T-helper 1 cell treated with Interleukin-12 subunit alpha and Interleukin-12 subunit beta and Interleukin-4 antibody, amounts not matched to agents 30 ng/mL and 1 ng/mL, for 36 hours (primary cell): ENCODE measurements around the gene EYA4. TPM values are rescaled to one million over a fixed set of nuclear protein-coding genes. Genes with fewer than 3 reads are reported as not detected.
"Not testable (repeated sequence)": the region's sequence is repeated elsewhere in the genome, so short reads cannot be mapped to it uniquely, and the experiment has no call there.

Experiments
- intact Hi-C: fragments of 100-400 bp; cut with micrococcal nuclease; formaldehyde crosslinking; loops from one replicate; pipeline ENCODE4 v1.15.1; 2024
- total RNA-seq: library from RNA; stranded (reverse); gene quantifications from 2 replicates; pipeline ENCODE4 v1.2.3, GENCODE V29; 2022

Gene EYA4
- total RNA-seq, 1 donor from 2014 or later: not detected

GRCh38 chr6:133554121-133554520 lies 313.0 kb downstream of the EYA4 start:
- intact Hi-C loops: not testable (repeated sequence)

GRCh38 chr6:133555685-133556084 lies 314.5 kb downstream of the EYA4 start:
- intact Hi-C loops: no loop called here

- intact Hi-C loops: loop anchor here (10.0 kb wide), 1 partner anchor 255 kb away; no protein-coding TSS in a partner anchor
Observed at GRCh38 chr6:133559926-133560325, 318.8 kb downstream of the EYA4 start.

GRCh38 chr6:133567636-133568035 lies 326.5 kb downstream of the EYA4 start:
- intact Hi-C loops: loop anchor here (5.0 to 10.0 kb wide), 2 partner anchors 247 to 270 kb away; no protein-coding TSS in a partner anchor

GRCh38 chr6:133568970-133569889 lies 328.1 kb downstream of the EYA4 start:
- intact Hi-C loops: loop anchor here (1.0 to 10.0 kb wide), 5 partner anchors 246 to 528 kb away; no protein-coding TSS in a partner anchor

GRCh38 chr6:133571681-133572080 lies 330.5 kb downstream of the EYA4 start:
- intact Hi-C loops: no loop called here

- intact Hi-C loops: no loop called here
Observed at GRCh38 chr6:133577851-133578250, 336.7 kb downstream of the EYA4 start.
